ENCODE measurements around the gene HLA-DPB1. TPM values are rescaled to one million over a fixed set of nuclear protein-coding genes. Genes with fewer than 3 reads are reported as not detected.

Gene HLA-DPB1
- total and polyA plus RNA-seq, 2 experiments from 2014 or later: 12.5 to 17.8 TPM

DNA sequence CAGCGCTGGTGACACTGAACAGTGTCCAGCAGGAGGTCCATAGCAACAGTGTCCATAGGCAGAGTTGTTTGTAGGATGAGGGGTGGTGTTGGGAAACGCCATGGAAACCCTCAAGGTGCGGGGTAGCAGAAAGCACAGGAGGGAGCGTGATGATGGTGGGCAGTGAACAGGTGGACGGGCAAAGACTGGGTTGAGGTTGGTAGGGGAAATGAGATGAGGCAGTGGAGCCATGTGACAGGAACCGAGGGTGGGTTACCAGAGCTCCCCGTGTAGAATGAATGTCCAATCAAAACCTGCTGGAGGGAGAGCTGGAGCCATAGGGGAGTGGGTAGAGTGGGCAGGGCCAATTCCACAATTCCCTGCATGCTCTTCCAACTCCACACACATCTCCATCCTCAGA, 38.0 kb downstream of the HLA-DPB1 start:
- no peak for DNase-seq
- no peak for TF ChIP-seq EZH2 (IDR thresholded peaks at IDR 0.05; ENCODE audit: insufficient read depth, poor library complexity, severe bottlenecking)
- TF ChIP-seq EZH2phosphoT487 (IDR thresholded peaks at IDR 0.05; ENCODE audit: insufficient read depth, low read depth): no peak
- H3K27me3 ChIP-seq (replicated peaks; ENCODE audit: insufficient read depth): peaks cover 71% of the 10 kb centered on the region
- no peaks in the 10 kb centered on the region for H4K20me1 ChIP-seq (ENCODE audit: insufficient read depth)
- H3K4me1 ChIP-seq (ENCODE audit: insufficient read depth): no peaks in the 10 kb centered on the region
- no peaks in the 10 kb centered on the region for H3K79me2 ChIP-seq (ENCODE audit: insufficient read depth)
- H3K36me3 ChIP-seq (ENCODE audit: low read depth): no peaks in the 10 kb centered on the region
- H3F3A ChIP-seq (ENCODE audit: insufficient read depth): no peaks in the 10 kb centered on the region
- no peak overlapping the region for H3K9ac ChIP-seq
- no peak overlapping the region for H3K4me3 ChIP-seq
- in situ Hi-C loops (cut with MboI): no loop called here
- 39 to 41% methylated on average over 7 of the region's 7 CpGs for WGBS, 2 experiments (ENCODE audit: low coverage in 1 of 2, low lambda C conversion rate in 2 of 2, missing lambda C conversion rate in 2 of 2)
- no peak overlapping the region for H3K27ac ChIP-seq
- H3K9me3 ChIP-seq (ENCODE audit: low read depth): no peaks in the 10 kb centered on the region
- H3K4me2 ChIP-seq (ENCODE audit: unreplicated experiment): no peak overlapping the region
- H2AFZ ChIP-seq: no peak overlapping the region
- H3K9me2 ChIP-seq (ENCODE audit: insufficient read depth): no peaks in the 10 kb centered on the region

- in situ Hi-C loops (cut with MboI): no loop called here
- Histone ChIP-seq H3K36me3 (ENCODE audit: low read depth) (no peaks in the 10 kb centered on the region), H3K27me3 (replicated peaks; ENCODE audit: insufficient read depth) (peaks cover 65% of the 10 kb centered on the region), H2AFZ (no peak overlapping the region), H3K27ac (no peak overlapping the region), H3F3A (ENCODE audit: insufficient read depth) (no peaks in the 10 kb centered on the region), H3K9me2 (ENCODE audit: insufficient read depth) (no peaks in the 10 kb centered on the region), H3K9ac (no peak overlapping the region), H3K4me2 (ENCODE audit: unreplicated experiment) (no peak overlapping the region), H3K9me3 (ENCODE audit: low read depth) (no peaks in the 10 kb centered on the region), H3K4me3 (no peak overlapping the region), H4K20me1 (ENCODE audit: insufficient read depth) (no peaks in the 10 kb centered on the region), H3K4me1 (ENCODE audit: insufficient read depth) (no peaks in the 10 kb centered on the region), H3K79me2 (ENCODE audit: insufficient read depth) (no peaks in the 10 kb centered on the region)
- no peak for TF ChIP-seq EZH2 (IDR thresholded peaks at IDR 0.05; ENCODE audit: insufficient read depth, poor library complexity, severe bottlenecking)
- no peak for TF ChIP-seq EZH2phosphoT487 (IDR thresholded peaks at IDR 0.05; ENCODE audit: insufficient read depth, low read depth)
- DNase-seq: no peak
These were observed 38.6 kb downstream of the HLA-DPB1 start for GRCh38 chr6:33114406-33114805.

DNA sequence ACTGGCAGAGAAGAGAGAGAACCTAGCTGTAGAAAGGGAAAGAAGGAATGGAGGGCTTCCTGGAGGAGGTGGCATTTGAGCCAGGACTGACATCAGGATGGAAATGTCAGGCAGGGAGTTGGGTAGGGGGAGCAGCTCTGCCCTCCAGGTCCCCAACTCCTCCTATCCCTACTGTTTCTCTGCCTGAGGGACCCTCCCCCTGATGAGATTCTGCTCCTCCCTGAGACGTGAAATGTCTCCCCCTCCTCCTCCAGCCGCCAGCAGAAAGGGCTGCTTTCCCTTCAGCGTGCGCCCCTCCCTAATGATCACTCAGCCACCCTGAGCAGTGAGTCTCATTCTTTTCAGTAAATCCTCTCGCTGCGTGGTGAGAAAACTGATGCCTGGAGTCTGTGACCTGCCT, 40.6 kb downstream of the HLA-DPB1 start:
- H3K27me3 ChIP-seq (replicated peaks; ENCODE audit: insufficient read depth): peaks cover 63% of the 10 kb centered on the region
- in situ Hi-C loops (cut with MboI): no loop called here
- no peaks in the 10 kb centered on the region for H4K20me1 ChIP-seq (ENCODE audit: insufficient read depth)

DNA sequence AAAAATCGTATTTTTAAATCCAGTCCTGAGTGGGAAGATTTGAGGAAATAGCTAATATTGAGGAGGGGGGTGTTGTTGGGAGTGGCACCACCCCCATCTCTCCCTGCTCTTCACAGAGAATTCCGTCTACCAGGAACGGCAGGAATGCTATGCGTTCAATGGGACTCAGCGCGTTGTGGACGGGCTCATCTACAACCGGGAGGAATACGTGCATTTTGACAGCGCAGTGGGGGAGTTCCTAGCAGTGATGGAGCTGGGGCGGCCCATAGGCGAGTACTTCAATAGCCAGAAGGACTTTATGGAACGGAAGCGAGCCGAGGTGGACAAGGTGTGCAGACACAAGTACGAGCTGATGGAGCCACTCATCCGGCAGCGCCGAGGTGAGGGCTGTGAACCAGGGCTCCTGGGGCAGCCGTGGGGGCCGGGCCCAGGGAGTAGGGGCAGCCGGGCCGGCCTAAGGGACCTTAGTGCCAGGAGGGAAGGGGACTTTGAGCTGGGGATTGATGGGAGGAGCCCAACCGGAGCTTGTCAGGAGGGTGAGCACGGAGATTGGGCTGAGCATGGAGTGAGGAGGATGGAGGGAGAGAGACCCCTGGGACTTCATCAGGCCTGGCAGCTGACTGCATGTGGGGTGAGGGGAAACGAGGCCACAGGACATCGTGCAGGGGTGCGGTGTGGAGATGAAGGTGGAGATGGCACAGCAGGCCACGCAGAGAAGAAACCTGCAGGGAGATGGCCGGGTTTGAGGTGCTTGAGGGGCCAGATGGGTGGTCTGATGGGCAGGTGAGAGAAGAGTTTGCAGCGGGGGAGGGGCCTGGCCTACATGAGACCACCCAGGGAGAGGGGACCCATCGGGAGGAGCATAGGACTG, 41.3 kb downstream of the HLA-DPB1 start:
- Histone ChIP-seq H4K20me1 (ENCODE audit: insufficient read depth) (no peaks in the 10 kb centered on the region), H3K9me2 (ENCODE audit: insufficient read depth) (no peaks in the 10 kb centered on the region), H3K4me3 (no peak overlapping the region), H3K9me3 (ENCODE audit: low read depth) (no peaks in the 10 kb centered on the region), H3K27me3 (replicated peaks; ENCODE audit: insufficient read depth) (peaks cover 63% of the 10 kb centered on the region), H3F3A (ENCODE audit: insufficient read depth) (no peaks in the 10 kb centered on the region), H3K4me2 (ENCODE audit: unreplicated experiment) (no peak overlapping the region), H3K36me3 (ENCODE audit: low read depth) (no peaks in the 10 kb centered on the region), H3K4me1 (ENCODE audit: insufficient read depth) (no peaks in the 10 kb centered on the region), H3K79me2 (ENCODE audit: insufficient read depth) (no peaks in the 10 kb centered on the region), H3K27ac (no peak overlapping the region), H3K9ac (no peak overlapping the region), H2AFZ (0 out of 2 replicates have a peak overlapping the region, but pooled peaks have one; percentile 29)
- in situ Hi-C loops (cut with MboI): no loop called here
- TF ChIP-seq EZH2phosphoT487 (IDR thresholded peaks at IDR 0.05; ENCODE audit: insufficient read depth, low read depth) (no peak), EZH2 (IDR thresholded peaks at IDR 0.05; ENCODE audit: insufficient read depth, poor library complexity, severe bottlenecking) (peak; percentile 41)
- 8 to 11% methylated on average over 30 to 32 of the region's 32 CpGs for WGBS, 2 experiments (ENCODE audit: low coverage in 1 of 2, low lambda C conversion rate in 2 of 2, missing lambda C conversion rate in 2 of 2)
- peak; percentile 36 for DNase-seq

More for the DNA sequence above, 40.6 kb downstream of the HLA-DPB1 start:
- WGBS, 2 experiments (ENCODE audit: low coverage in 1 of 2, low lambda C conversion rate in 2 of 2, missing lambda C conversion rate in 2 of 2): 5 to 7% methylated on average over 6 of the region's 6 CpGs
- peak; percentile 10 for DNase-seq
- Histone ChIP-seq H3K27ac (no peak overlapping the region), H3K9me2 (ENCODE audit: insufficient read depth) (no peaks in the 10 kb centered on the region), H3K9ac (no peak overlapping the region), H3K79me2 (ENCODE audit: insufficient read depth) (no peaks in the 10 kb centered on the region), H3K4me3 (no peak overlapping the region), H3F3A (ENCODE audit: insufficient read depth) (no peaks in the 10 kb centered on the region), H3K9me3 (ENCODE audit: low read depth) (no peaks in the 10 kb centered on the region), H2AFZ (no peak overlapping the region), H3K4me2 (ENCODE audit: unreplicated experiment) (no peak overlapping the region), H3K4me1 (ENCODE audit: insufficient read depth) (no peaks in the 10 kb centered on the region), H3K36me3 (ENCODE audit: low read depth) (no peaks in the 10 kb centered on the region)
- TF ChIP-seq EZH2phosphoT487 (IDR thresholded peaks at IDR 0.05; ENCODE audit: insufficient read depth, low read depth): no peak
- TF ChIP-seq EZH2 (IDR thresholded peaks at IDR 0.05; ENCODE audit: insufficient read depth, poor library complexity, severe bottlenecking): no peak

All from GM23248 (cell line).